Embryonic facial prominence (tissue), 1 donor: Measurements from ENCODE around the gene ERC2.

ENCODE experiments used
- DNase-seq: peaks from one replicate; pipeline ENCODE4 v3.0.0-alpha.2; 2016; ENCODE audit errors: extremely low spot score

Gene ERC2

GRCh38 chr3:55477306-55478303 lies 990.7 kb downstream of the ERC2 start:
- DNase-seq, result no peak

- no peak for DNase-seq
Measured at GRCh38 chr3:55476515-55476914, 991.8 kb downstream of the ERC2 start.

GRCh38 chr3:55474213-55474632 lies 994.0 kb downstream of the ERC2 start:
- no peak for DNase-seq

- no peak for DNase-seq
Measured at GRCh38 chr3:55473788-55474187, 994.5 kb downstream of the ERC2 start.

GRCh38 chr3:55471522-55472280 lies 996.6 kb downstream of the ERC2 start:
- DNase-seq, result no peak

GRCh38 chr3:55471084-55471483 lies 997.2 kb downstream of the ERC2 start:
- no peak for DNase-seq

GRCh38 chr3:55469957-55470526 lies 998.2 kb downstream of the ERC2 start:
- DNase-seq, result no peak

GRCh38 chr3:55468251-55468650 lies 1000.0 kb downstream of the ERC2 start:
- DNase-seq, result no peak

- no peak for DNase-seq
Measured at GRCh38 chr3:55467099-55467498, 1001.2 kb downstream of the ERC2 start.

GRCh38 chr3:55466526-55466925 lies 1001.7 kb downstream of the ERC2 start:
- no peak for DNase-seq

GRCh38 chr3:55461896-55462295 lies 1006.4 kb downstream of the ERC2 start:
- DNase-seq, result no peak

- no peak for DNase-seq
Measured at GRCh38 chr3:55459838-55460237, 1008.4 kb downstream of the ERC2 start.
